Left renal pelvis (tissue), 4 donors: ENCODE results near the gene NUDT12. TPM values are rescaled to one million over a fixed set of nuclear protein-coding genes. Genes with fewer than 3 reads are reported as not detected.

ENCODE experiments used
- DNase-seq, 4 donors: peaks; one replicate each; pipeline ENCODE4 v3.0.0-alpha.2; 2013; ENCODE audit warnings: low read depth in 4 of 4, low spot score in 3 of 4
- polyA plus RNA-seq, 4 donors: library from polyadenylated mRNA; unstranded; fragments of 120-200 nt; gene quantifications; one replicate each; pipeline ENCODE4 v1.2.1, GENCODE V29; 2013; ENCODE audit not compliant: insufficient read length in 4 of 4

Gene NUDT12
- polyA plus RNA-seq, 4 donors = 13.4 to 39.9 (median 28.1) TPM

DNA sequence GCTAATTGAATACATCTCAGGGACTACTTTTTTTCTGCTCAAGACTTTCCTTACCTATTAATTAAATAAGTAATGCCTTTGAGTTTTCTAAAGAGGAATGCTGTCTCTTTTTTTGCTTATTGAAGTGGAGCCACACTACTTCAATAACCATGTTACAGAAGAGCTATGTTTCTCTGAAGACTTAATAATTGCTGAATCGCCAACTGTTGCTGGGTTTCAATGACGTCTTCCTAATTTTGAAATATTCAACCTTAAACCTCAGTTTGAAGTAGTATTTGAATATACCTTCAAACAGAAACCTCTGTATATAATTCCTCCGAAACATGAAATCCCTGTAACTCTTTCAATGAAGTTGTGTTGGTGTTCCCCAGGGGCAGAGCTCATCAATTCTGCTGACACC lies 21.0 kb downstream of the NUDT12 start:
- no peak for DNase-seq

DNA sequence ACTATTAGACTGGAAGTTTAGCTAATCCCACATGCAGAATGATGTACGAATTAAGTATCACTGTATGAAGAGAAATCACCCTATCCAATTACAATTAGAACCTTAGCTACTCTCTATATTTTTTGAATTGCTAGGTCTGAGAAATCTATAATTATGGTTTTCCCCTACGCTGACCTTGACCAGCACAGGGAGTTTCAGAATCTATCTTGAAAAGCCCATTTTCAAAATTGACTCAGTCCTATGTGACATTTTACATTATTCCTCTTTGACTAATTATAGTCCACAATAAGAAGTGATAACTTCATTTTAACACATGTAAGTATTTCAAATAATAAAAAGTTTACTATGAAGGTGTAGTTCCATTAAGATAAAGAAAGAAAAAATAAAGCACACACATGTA lies 21.5 kb downstream of the NUDT12 start:
- DNase-seq = no peak

- DNase-seq = no peak
Observed at GRCh38 chr5:103539376-103540330, 22.9 kb downstream of the NUDT12 start.

DNA sequence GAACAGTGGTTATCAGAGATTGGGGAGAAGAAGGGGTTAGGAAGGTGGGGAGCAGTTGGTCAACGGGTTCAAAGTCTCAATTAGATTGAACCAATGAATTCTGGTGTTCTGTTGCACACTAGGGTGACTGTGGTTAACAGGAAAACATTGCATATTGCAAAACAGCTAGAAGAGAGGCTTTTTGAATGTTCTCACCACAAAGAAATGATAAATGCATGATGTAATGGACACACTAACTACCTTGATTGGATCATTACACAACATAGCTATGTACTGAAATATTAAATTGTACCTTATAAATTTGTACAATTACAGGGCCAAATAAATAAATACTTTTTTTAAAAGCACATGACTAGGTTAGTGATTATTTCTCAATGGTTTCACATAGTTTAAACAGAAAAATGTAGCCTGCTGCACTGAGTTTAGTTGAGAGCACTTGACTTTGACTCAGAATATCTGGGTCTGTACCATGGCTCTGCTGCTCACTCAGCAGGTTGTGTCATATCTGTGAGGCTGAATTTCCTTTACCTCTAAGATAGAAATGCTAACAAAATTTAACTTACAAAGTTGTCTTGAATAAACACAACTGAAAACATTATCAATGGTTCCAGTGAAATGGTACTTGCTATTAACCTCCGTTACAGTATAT lies 30.4 kb downstream of the NUDT12 start:
- DNase-seq = no peak

DNA sequence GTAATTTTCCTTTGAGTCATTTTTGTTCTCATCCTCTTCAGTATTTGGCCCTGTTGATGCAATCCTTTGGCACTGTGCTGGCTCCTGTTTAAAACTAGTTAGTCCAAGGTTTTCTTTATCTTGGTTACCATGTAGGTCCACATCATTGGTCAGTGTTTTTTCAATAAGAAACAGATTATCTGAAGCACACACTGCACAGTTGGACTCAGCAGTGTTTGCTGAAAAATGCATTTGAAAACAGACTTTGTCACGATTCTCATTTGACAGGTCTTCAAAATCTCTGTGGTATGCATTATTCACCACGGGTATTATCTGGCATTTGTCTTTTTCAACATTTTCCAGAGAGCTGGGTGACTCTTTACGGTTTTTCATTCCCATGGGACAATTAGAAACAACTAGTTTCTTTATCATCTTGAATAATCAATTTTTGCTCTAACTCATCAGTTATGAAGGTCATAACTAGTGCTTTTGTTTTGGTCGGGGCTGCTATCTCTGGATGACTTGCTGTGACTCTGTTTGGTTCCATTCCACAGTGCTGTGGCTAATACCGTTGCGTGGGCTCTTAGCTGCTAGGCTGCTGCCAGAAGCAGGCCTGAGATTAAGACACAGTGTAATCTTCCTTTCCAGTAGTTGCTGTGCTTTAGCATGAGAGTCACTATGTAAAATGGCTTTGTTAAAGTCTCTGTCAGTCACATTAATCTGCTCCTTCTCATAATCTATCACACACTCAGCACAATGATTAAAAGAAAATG lies 36.2 kb downstream of the NUDT12 start:
- no peak for DNase-seq

DNA sequence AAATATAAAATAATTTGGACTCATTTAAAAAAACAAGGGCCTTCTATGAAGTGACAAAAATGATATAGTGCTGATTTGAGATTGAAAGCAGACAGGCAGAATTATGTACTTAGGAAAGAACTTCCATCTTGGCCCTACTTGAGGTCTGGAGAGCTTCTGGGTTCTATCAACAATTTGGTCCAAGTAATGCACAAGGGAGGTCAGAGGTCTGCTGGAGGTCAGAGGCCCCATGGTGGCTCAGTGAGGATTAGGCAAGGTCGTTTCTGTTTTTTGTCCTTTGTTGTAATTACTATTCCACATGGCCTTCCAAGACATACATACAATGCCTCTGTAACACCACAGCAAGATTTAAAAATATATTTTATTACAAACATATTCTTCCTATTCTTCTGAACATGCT lies 37.2 kb downstream of the NUDT12 start:
- no peak for DNase-seq

DNA sequence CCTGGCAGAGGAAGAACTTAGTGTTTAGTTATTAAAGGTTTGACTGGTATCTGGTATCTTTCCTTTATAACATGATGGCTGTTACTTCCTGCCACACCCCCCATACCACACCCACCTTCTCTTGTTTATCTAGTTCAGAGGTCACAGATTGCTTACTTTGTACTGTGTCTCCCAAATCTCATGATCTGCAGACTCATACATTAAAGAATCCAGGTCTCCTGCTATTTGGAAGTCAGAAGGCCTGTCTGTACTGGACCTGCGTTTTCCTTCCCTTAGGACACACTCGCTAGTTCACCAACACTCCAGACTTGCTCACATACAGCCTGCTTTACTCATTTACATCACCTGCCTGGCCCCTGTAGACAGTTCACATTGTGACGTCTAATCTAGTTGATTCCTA lies 39.3 kb downstream of the NUDT12 start:
- no peak for DNase-seq

DNA sequence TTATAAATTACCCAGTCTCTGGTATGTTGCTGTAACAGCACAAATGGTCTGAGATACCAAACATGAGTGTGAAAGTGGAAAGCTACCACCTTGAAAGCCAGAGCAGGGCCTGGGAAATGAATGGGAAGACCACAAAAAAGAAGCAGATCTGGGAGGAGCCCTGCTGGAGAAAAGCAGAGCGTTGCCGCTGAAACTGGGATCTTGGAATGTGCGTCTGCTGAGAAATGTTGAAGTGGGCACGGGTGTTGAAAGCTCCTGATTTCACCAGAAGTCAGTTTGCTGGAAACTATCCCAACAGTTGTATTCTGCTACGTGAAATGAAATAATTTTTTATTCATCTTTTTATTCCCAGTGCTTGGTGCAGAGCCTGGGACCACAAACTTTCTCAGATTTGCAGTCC lies 40.0 kb downstream of the NUDT12 start:
- no peak for DNase-seq

DNA sequence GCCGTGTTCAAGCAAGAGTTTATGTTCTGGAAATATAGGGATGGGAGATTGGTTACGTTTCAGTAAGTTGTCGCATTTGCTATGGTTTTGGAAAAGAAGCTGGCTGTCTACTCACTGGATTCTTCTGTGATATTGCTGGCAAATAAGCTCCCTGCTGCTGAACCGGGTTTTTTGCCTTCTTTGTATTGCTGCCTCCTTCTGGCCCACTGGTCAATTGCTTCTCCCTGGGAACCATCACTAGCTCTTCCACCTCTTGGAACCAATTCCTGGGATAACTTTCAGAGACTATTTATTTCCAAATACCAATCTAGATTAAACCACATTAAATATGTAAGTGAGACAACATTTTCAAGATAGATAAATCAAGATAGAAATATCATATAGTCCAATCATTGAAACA lies 43.0 kb downstream of the NUDT12 start:
- DNase-seq = no peak

- DNase-seq = no peak
Observed at GRCh38 chr5:103514371-103514770, 48.2 kb downstream of the NUDT12 start.

- peak in 2 of 4 donors; percentile 38 to 46 for DNase-seq
Observed at GRCh38 chr5:103513701-103514100, 48.9 kb downstream of the NUDT12 start.

DNA sequence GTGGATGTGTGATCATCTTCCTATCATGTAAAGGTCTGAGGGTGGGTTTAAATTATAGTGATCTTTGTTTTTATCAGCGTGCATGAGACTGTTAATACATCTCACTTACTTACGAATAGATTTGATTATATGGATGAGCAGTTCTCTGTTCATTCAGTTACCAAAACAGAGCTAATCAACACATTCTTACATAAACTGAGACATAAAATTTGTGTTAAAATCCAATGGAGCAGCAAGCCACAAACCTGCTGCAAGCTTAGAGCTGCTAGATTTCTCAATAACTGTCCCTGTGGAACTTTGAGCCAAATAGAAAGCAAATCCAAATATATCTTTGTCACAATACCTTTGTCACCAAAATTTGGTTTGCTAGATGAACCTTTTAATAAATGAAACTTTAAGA lies 50.1 kb downstream of the NUDT12 start:
- no peak for DNase-seq

DNA sequence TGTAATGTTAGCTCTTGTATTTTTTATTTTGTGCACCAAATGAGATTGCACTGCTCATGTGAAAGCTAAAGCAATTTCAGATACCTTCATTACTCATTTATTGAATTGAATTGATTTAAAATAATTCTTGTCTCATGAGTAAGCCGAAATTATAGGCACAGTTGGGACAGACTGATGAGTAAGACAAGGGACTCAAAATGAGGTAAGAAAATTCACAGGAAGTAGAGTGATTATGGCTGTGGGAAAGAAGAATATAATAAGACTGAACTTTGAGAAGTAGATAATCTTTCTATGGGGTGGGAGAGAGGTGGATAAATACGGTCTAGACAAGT lies 51.1 kb downstream of the NUDT12 start:
- no peak for DNase-seq

DNA sequence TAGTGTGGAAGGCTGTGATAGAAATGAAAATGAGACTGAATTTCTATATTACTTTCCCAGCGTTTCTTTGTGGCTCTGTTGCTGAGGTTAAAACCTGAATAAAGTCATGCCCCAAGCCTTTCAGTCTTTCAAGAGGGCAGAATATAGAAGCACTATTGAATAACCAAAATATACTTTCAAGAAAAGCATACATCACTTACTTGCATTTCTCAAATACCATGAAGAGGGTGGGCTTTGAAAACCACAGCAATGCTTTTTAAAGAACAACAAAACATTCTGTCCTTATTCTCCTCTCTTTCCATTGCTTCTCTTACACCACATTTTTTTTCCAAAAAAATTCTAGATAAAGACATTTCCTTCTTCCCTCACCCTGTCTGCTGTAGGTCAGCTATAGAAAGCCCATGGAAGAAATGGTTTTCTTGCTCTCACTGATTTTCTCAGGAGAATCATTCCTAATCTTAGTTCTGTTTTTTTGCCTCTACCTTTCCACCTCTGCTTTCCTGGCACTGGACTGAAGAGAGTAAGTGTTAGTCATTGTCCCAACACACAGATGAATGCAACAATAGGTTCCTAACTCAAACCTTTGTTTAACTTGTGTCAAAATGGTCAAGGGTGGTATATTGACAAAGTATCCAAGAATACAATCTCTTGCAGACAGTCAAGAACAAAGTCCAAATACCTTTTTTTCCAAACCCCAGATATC lies 51.6 kb downstream of the NUDT12 start:
- DNase-seq = no peak

DNA sequence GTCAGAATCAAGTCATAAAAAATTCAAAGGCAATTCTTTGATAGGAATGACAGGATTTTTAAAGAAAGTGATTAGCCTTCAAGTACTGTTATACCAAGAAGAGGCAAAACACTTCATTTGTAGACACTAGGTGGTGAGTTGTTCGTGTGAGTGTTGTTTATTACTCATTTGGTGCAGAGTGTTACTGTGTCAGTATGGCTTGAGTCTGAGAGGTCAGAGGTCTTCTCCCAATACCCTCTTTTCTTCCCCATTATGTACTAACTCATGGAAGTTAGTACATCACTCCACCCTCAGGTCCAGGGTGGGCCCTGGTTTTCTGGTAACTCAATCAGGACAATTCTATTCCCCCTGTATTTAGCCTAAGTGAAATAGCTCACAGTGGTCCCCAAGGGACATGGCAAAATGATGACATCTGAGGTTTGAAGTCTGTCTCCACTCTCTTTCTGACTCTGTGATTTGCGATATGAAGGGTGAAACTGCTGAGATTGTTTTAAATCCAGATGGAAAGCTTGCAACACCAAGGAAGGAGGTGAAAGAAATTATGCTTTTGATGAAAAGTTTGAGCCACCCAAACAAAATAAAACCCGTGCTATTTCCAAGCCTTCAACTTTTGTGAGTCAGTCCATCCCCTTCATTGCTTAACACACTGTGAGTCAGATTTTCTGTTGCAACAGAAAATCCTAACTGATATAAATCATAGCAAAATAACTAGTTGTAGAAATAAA lies 56.8 kb downstream of the NUDT12 start:
- no peak for DNase-seq

- DNase-seq = no peak
Observed at GRCh38 chr5:103503066-103503465, 59.5 kb downstream of the NUDT12 start.

GRCh38 chr5:103502662-103503061 lies 59.9 kb downstream of the NUDT12 start:
- no peak for DNase-seq
